GM12891 (cell line): ENCODE measurements around the gene CGB1.
"Not testable (repeated sequence)": the region's sequence is repeated elsewhere in the genome, so short reads cannot be mapped to it uniquely, and the experiment has no call there.

Experiments
- DNase-seq: peaks from one replicate; pipeline ENCODE4 v3.0.0; 2011; ENCODE audit warnings: low spot score; ENCODE audit not compliant: insufficient read length
- FAIRE-seq: peaks from 2 replicates; lab custom pipeline; 2011; peaks lifted over from hg19 to GRCh38; lab: Jason Lieb, UNC
- PAX5 ChIP-seq: IDR thresholded peaks from 2 replicates; pipeline ENCODE4 v1.6.1; 2011; ENCODE audit warnings: low read length, moderate library complexity, mild to moderate bottlenecking; ENCODE audit not compliant: insufficient read depth, severe bottlenecking
- POLR2A ChIP-seq: IDR thresholded peaks from 2 replicates; pipeline ENCODE4 v1.6.1; 2011; ENCODE audit warnings: low read depth, low read length, control low read depth
- POLR2AphosphoS5 ChIP-seq: IDR thresholded peaks from 2 replicates; pipeline ENCODE4 v1.6.1; 2011; ENCODE audit warnings: low read depth, low read length, control low read depth
- POU2F2 ChIP-seq: IDR thresholded peaks from 2 replicates; pipeline ENCODE4 v1.6.1; 2011; ENCODE audit warnings: low read depth, mild to moderate bottlenecking, control low read depth, low read length, moderate library complexity
- SPI1 ChIP-seq: IDR thresholded peaks from 2 replicates; pipeline ENCODE4 v1.6.1; 2011; ENCODE audit warnings: low read depth, low read length, control low read depth
- TAF1 ChIP-seq: IDR thresholded peaks from 2 replicates; pipeline ENCODE4 v1.6.1; 2011; ENCODE audit warnings: low read depth, low read length, control low read depth

Gene CGB1

GRCh38 chr19:49029749-49030148 lies 6.9 kb downstream of the CGB1 start:
- not testable (repeated sequence) for FAIRE-seq, DNase-seq

GRCh38 chr19:49028686-49029085 lies 8.0 kb downstream of the CGB1 start:
- not testable (repeated sequence) for DNase-seq, FAIRE-seq

DNA sequence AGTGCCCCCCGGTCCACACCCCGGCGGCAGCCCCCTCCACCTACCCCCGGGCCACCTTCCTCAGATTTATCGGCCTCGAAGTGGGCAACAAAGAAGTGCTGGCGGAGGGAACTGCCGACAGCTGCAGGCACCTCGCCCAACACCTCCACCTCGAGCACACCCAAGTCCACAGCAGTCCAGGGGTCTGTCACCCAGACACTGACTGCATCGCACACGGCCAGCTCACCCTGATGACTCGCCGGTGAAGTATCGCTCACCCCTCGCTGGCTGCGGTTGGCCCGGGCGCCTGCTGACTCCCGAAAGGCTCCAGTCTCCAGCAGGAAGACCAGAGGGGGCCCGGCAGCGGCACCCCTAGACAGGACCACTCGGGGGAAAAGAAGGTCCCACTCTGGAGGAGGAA lies 11.1 kb downstream of the CGB1 start:
- DNase-seq, FAIRE-seq: not testable (repeated sequence)

DNA sequence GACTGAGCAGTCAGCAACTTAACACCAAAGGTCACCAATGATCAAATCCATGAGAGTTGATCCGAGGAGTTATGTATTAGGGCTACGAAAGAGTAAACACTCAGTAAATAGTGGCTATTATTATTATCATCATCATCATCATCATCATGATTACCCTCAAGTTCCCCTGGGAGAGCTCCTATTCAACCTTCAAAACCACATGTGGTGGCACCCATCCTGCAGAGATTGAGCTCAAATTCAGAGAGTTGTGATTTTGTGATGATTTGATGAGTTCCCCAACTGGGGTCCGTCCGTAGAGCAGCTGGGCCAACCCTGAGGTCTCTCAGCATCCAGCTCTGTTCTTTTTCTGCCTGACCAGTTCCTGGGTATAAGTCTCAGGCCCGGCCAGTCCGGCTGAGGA lies 11.6 kb downstream of the CGB1 start:
- not testable (repeated sequence) for FAIRE-seq, DNase-seq

GRCh38 chr19:49024233-49024632 lies 12.5 kb downstream of the CGB1 start, which contains the start of gene CGB3:
Gene CGB3 (minus strand): TSS chr19:49024333. CDS start chr19:49023971, 362 bp downstream.
- not testable (repeated sequence) for FAIRE-seq, DNase-seq

DNA sequence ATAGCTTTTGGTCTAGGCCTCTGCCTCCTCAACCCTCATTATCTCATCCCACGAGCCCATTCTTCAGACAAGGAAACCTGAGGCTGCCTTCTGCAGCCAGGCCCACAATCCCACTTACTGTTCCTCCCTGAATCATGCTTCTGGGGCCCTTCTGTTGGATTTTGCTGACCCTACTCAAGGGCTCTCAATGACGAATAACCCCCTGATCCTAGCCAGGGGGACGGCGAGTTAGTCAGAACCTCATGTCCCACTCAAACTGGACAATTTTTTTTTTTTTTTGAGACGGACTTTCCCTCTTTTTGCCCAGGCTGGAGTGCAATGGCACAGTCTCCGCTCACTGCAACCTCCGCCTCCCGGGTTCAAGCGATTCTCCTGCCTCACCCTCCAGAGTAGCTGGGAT lies 14.6 kb downstream of the CGB1 start:
- no peak for DNase-seq
- TF ChIP-seq PAX5 (no peak), POU2F2 (no peak), POLR2AphosphoS5 (no peak), SPI1 (no peak), POLR2A (no peak), TAF1 (no peak)

GRCh38 chr19:49020931-49021895 lies 15.5 kb downstream of the CGB1 start:
- no peak for TF ChIP-seq SPI1
- TF ChIP-seq POU2F2 = no peak
- TF ChIP-seq PAX5 = no peak
- no peak for TF ChIP-seq POLR2A
- no peak for TF ChIP-seq TAF1
- TF ChIP-seq POLR2AphosphoS5 = no peak
- DNase-seq (no peak), FAIRE-seq (no peak)

More for the DNA sequence above, 14.6 kb downstream of the CGB1 start:
- FAIRE-seq = no peak

DNA sequence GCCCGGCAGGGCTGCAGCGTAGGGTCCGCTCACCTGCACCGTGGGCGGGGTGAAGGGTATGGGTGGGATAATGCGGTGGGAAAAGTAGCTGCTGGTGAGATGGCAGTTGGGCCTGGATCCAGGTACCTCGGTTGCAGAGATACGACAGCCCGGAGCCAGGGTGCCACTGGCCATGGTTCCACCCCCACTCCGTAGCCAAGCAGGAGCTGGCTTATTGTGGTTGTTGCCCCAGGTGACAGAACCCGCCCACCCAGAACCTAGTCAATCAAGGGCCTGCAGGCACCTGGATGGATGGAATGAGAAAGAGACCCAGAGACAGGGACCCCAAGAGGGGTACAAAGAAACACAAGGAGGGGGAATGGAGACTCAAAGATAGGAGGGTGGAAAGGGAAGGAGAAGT lies 16.4 kb downstream of the CGB1 start:
- DNase-seq = no peak
- no peak for FAIRE-seq
- TF ChIP-seq POLR2A (no peak), SPI1 (no peak), POLR2AphosphoS5 (no peak), POU2F2 (no peak), PAX5 (no peak), TAF1 (no peak)

DNA sequence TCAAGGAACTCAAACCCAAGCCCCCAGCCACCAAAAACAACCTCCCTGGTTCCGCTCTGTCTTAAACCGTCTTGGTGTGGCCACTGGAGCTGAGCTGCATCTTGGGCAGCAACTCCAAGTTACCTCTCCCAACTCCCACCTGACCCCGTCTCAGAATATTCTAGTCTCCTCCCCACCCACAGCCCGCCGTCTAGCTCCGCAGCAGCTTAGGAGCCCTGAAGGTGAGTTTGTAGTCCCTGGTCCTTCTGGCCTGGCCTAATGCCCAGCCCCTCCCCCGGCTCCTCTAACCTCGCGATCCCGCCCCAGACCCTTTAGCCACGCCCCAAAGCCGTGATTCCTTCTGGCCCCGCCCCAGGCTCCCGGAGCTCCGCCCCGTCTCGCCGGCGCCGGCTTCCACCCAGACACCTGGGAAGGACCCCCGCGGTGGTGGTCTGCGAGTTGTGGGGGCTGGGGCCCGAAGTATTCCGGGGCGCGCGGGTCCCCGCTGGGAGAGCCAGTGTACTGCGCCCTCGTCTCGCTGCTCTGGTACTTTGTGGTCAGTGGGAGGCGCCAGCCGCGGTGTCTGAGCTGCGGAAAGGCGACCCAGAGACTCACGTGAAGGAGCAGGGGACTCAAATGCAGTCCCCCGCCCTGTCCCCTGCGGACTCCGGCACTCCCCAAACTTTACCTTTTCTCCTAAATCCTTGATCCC lies 17.3 kb downstream of the CGB1 start:
- TF ChIP-seq SPI1 (no peak), TAF1 (no peak), POLR2AphosphoS5 (no peak), PAX5 (no peak), POLR2A (no peak), POU2F2 (no peak)
- DNase-seq (no peak), FAIRE-seq (no peak)

DNA sequence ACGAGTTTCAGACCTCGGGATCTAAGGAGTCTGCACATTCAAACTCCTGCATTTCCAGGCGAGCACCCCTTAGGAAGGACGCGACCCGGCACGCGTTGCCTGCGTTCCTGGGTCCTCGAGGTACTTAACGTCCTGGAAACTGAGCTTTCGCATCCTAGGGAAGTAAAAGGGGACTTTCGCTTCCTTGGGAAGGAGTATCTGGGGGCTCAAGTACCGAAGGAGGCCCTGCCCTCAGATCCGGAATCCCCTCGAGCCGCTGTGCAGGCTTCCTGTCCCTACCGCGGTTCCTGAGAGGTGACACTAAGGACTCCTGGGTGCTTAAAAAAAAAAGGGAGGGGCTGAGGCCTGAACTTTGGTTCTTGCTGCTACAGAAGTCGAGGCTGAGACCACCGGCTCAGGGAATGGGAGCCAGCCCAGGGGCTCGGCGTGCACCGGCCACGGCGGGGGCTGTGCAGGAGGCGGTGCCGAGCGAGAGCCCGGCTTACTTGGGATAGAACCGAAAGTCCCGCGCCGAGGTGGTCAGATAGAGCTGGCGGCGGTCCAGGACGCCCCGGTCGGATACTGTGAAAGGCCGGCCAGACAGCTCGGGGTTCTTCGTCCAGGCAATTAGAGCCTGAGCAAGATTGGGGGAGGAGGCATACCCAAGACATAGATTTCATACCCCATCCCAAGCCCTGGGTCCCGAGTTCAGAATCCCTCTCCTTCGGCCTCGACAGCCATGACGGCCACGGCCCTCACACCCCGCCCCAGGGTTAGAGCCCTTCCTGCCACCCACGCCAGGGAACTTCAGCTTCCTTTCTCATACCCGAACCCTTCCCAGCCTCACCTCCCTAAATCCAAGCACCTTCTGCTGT lies 18.1 kb downstream of the CGB1 start:
- peak; percentile 13 for FAIRE-seq

More for the DNA sequence above, 18.1 kb downstream of the CGB1 start:
- not testable (repeated sequence) for DNase-seq
